Colonic mucosa (tissue), 4 donors: Measurements from ENCODE around the gene GSTM2. TPM values are rescaled to one million over a fixed set of nuclear protein-coding genes. Genes with fewer than 3 reads are reported as not detected.
"Not testable (repeated sequence)": the region's sequence is repeated elsewhere in the genome, so short reads cannot be mapped to it uniquely, and the experiment has no call there.

Source experiments
- DNase-seq: peaks from one replicate; pipeline ENCODE4 v3.0.0-alpha.2; 2020
- H3K27ac ChIP-seq: fragments of 200-600 bp; one replicate; pipeline ENCODE4 v1.8.0; 2021
- H3K27me3 ChIP-seq: fragments of 200-600 bp; one replicate; pipeline ENCODE4 v1.8.0; 2021
- H3K36me3 ChIP-seq: fragments of 200-600 bp; one replicate; pipeline ENCODE4 v1.8.0; 2021
- H3K4me1 ChIP-seq: fragments of 200-600 bp; one replicate; pipeline ENCODE4 v1.8.0; 2021; ENCODE audit warnings: mild to moderate bottlenecking
- H3K4me3 ChIP-seq: fragments of 200-600 bp; one replicate; pipeline ENCODE4 v1.8.0; 2021
- H3K9ac ChIP-seq, 2 donors: one replicate each; pipeline ENCODE4 v1.7.0; 2013; ENCODE audit warnings: control low read depth in 2 of 2, low read depth in 2 of 2, low read length in 2 of 2
- H3K9me3 ChIP-seq: fragments of 200-600 bp; one replicate; pipeline ENCODE4 v1.8.0; 2021
- intact Hi-C: fragments of 100-400 bp; cut with DNase I; formaldehyde crosslinking; loops from one replicate; pipeline ENCODE4 v1.14.1; 2022
- total RNA-seq, 2 donors: library from RNA; stranded (reverse); fragmentation: NEBNext Ultra II Directional in 1 of 2; extraction: Animal tissue kit (Norgen Biotek cat#: 25700) in 1 of 2; gene quantifications; one replicate each; pipeline ENCODE4 v1.2.1, GENCODE V29; 2021
- TF ChIP-seq, protein P1 (sequence below): fragments of 200-600 bp; IDR thresholded peaks from one replicate; pipeline ENCODE4 v1.8.0; 2022; ENCODE audit warnings: antibody characterized with exemption, mild to moderate bottlenecking
- donor health status: healthy.
- donor health status: DM: no; HTN: no; CAD: no.
- donor health status: DM: no; HTN: no; CAD: no.

GSTM2 gene
- total RNA-seq, 2 donors from 2014 or later: 18.5 to 20.7 TPM

DNA sequence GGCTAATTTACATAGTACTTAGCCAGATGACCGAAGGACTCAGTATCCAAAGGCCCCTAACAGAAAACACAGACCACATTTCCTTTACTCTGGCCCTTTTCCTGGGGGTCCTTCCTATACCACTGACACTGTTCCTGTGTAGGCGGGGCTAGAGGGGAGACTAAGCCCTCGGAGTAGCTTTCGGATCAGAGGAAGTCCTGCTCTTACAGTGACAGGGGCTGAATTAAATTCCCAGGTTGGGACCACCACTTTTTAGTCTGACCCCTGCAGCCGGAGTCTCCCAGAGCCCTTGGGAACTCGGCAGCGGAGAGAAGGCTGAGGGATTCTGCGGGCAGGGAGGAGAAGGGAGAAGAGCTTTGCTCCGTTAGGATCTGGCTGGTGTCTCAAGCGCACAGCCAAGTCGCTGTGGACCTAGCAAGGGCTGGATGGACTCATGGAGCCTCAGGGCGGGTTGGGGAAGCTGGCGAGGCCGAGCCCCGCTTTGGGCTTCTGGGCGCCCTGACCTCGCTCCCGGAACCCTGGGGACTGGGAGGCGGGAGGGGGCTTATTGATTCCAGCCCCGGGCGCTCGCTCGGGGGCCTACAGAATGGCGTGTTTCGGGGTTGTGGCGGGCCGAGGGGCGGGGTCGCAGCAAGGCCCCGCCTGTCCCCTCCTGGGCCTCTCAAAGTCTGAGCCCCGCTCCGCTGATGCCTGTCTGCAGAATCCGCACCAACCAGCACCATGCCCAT is 43.9 kb downstream of the GSTM2 start, which contains the start of gene GSTM5:
GSTM5 (plus strand) TSS at position 659 of the 728 bp plus-strand sequence; CDS start at position 721, 62 bp downstream.
- H3K27me3 ChIP-seq, H3K9me3 ChIP-seq, H3K4me1 ChIP-seq, H3K36me3 ChIP-seq, DNase-seq, H3K27ac ChIP-seq, H3K4me3 ChIP-seq, intact Hi-C loops: not testable (repeated sequence)
- peak within 1 kb of the TSS in 1 of 2 donors; percentile 35 for H3K9ac ChIP-seq

DNA sequence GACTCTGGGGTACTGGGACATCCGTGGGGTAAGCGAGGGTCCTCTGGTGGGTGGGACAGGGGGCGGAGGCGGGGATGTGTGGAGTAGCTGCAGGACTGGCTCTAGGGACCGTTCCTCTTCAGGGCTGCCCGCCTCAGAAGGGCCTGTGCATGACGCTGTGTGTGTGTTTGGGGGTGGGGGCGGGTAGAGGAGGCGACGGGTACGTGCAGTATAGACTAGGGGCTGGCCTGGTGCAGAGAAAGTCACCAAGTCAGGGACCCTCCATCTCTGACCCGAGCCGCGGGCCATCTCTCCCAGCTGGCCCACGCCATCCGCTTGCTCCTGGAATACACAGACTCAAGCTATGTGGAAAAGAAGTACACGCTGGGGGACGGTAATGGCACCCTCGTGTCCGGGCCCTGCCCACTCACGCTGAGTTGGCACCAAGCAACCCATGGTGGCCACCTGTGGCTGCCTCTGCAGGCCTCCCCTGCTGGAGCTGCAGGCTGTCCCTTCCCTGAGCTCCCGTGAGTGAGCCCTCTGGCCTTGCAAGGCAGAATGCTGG is 44.5 kb downstream of the GSTM2 start:
- Histone ChIP-seq H3K9ac (peak overlapping the region in 1 of 2 donors; percentile 35), H3K4me3 (no peak overlapping the region), H3K27ac (no peak overlapping the region), H3K27me3 (no peaks in the 10 kb centered on the region), H3K9me3 (no peaks in the 10 kb centered on the region), H3K4me1 (no peaks in the 10 kb centered on the region), H3K36me3 (no peaks in the 10 kb centered on the region)
- intact Hi-C loops: no loop called here
- TF ChIP-seq, protein P1, sequence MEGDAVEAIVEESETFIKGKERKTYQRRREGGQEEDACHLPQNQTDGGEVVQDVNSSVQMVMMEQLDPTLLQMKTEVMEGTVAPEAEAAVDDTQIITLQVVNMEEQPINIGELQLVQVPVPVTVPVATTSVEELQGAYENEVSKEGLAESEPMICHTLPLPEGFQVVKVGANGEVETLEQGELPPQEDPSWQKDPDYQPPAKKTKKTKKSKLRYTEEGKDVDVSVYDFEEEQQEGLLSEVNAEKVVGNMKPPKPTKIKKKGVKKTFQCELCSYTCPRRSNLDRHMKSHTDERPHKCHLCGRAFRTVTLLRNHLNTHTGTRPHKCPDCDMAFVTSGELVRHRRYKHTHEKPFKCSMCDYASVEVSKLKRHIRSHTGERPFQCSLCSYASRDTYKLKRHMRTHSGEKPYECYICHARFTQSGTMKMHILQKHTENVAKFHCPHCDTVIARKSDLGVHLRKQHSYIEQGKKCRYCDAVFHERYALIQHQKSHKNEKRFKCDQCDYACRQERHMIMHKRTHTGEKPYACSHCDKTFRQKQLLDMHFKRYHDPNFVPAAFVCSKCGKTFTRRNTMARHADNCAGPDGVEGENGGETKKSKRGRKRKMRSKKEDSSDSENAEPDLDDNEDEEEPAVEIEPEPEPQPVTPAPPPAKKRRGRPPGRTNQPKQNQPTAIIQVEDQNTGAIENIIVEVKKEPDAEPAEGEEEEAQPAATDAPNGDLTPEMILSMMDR: no peak
- no peak for DNase-seq

DNA sequence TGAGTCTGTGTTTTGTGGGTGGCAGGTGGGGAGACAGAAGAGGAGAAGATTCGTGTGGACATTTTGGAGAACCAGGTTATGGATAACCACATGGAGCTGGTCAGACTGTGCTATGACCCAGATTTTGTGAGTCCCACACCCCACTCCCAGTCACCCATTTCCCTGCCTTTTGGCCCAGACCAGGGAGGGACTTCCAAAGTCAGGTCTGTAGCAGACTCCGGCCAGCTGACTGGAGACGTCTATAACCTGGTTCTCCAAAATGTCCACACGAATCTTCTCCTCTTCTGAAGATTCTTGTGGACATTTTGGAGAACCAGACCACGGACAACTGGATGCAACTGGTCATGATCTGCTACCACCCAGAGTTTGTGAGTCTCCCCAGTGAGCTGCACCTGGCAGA is 45.8 kb downstream of the GSTM2 start:
- no peak for DNase-seq
- H3K27ac ChIP-seq: no peak overlapping the region

DNA sequence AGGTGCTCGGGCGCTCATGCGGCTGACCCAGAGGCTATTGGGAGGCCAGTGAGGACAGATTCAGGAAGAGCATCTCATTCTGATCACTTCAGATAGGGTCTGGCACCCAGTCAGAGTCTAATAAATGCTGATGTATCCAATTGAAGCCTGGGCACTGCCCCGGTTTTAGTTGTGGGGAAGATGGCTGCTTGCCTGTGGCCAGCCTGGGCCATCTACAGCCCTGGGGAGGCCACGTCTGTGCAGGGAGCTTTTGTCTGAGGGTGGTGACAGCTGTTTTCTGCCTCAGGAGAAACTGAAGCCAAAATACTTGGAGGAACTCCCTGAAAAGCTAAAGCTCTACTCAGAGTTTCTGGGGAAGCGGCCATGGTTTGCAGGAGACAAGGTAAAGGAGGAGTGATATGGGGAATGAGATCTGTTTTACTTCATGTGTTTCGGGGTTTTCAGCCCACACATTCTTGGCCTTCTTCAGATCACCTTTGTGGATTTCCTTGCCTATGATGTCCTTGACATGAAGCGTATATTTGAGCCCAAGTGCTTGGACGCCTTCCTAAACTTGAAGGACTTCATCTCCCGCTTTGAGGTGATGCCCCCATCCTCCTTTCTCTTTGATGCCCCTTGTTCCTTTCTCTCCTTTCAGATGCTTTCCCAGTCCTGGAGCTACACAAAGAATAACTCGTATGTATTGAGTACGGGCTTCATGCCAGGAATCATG is 47.0 kb downstream of the GSTM2 start:
- H3K4me1 ChIP-seq: no peaks in the 10 kb centered on the region
- intact Hi-C loops: loop anchor here (5.0 kb wide), 1 partner anchor 267 kb away; the partner anchor contains the start of gene AHCYL1
- H3K36me3 ChIP-seq: no peaks in the 10 kb centered on the region
- no peak overlapping the region for H3K27ac ChIP-seq
- H3K27me3 ChIP-seq: no peaks in the 10 kb centered on the region
- no peak overlapping the region for H3K9ac ChIP-seq
- H3K9me3 ChIP-seq: no peaks in the 10 kb centered on the region
- no peak for DNase-seq
- H3K4me3 ChIP-seq: no peak overlapping the region
- TF ChIP-seq, protein P1: no peak

More for the DNA sequence above, 45.8 kb downstream of the GSTM2 start:
- H3K9me3 ChIP-seq: no peaks in the 10 kb centered on the region
- H3K4me3 ChIP-seq: no peak overlapping the region
- TF ChIP-seq, protein P1: no peak
- H3K4me1 ChIP-seq: no peaks in the 10 kb centered on the region
- intact Hi-C loops: no loop called here
- no peaks in the 10 kb centered on the region for H3K36me3 ChIP-seq
- no peak overlapping the region for H3K9ac ChIP-seq
- H3K27me3 ChIP-seq: no peaks in the 10 kb centered on the region

DNA sequence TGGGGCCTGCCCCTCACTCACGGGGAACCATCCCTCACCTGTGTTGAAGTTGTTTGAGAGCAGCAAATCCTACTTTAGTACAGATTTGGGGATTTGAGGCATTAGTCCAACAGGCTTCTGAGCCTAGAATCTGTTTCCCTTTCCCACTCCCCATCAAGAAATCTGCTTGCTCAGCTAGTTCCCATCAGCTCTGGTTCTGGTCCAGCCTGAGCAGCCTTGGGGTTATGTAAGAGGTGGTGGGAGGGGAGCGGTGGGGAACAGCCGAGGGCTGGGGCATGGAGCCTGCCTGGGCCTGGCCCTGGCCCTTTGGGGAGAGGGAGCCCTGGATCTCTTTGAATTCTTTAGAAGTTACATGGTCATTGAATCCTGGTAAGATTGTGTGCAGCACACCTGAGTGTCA is 48.3 kb downstream of the GSTM2 start:
- TF ChIP-seq, protein P1: no peak
- Histone ChIP-seq H3K9me3 (no peaks in the 10 kb centered on the region), H3K9ac (no peak overlapping the region), H3K27me3 (no peaks in the 10 kb centered on the region), H3K36me3 (no peaks in the 10 kb centered on the region), H3K27ac (no peak overlapping the region), H3K4me3 (no peak overlapping the region), H3K4me1 (no peaks in the 10 kb centered on the region)
- intact Hi-C loops: loop anchor here (5.0 kb wide), 1 partner anchor 266 kb away; the partner anchor contains the start of gene AHCYL1
- no peak for DNase-seq
